Measurements from ENCODE around the gene NT5DC2.

DNA sequence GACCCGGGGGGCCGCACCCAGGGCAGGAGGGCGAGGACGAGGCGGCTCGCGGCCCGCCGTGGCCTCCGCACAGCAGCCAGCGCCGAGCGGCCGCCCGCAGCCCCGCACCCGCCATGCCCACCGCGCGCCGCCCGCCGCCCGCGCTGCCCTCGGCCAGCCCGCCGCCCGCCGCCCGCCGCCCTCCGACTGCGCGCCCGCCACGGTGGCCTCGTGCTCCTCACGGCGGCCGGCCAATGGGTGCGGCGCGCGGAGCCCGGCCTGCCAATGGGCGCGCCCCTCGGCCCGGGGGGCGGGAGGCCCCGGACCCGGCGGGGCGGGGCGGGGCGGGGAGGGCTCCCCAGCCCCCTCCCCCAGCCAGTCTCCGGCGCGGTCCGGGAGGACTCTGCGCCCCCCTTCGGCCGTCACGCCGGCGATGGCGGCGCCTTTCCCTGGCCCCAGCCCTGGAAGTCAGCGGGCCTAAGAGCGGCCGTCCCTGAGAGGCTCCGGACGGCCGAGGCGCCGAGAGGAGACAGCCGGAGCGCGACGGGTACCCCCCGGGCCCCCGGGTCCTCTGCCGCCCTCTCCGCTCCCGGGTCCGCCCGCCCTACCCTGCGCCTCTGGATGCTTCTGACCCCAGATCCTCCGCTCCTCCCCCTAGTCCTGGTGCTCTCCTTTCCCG lies at the start of gene NT5DC2:
- TF ChIP-seq, protein P1, sequence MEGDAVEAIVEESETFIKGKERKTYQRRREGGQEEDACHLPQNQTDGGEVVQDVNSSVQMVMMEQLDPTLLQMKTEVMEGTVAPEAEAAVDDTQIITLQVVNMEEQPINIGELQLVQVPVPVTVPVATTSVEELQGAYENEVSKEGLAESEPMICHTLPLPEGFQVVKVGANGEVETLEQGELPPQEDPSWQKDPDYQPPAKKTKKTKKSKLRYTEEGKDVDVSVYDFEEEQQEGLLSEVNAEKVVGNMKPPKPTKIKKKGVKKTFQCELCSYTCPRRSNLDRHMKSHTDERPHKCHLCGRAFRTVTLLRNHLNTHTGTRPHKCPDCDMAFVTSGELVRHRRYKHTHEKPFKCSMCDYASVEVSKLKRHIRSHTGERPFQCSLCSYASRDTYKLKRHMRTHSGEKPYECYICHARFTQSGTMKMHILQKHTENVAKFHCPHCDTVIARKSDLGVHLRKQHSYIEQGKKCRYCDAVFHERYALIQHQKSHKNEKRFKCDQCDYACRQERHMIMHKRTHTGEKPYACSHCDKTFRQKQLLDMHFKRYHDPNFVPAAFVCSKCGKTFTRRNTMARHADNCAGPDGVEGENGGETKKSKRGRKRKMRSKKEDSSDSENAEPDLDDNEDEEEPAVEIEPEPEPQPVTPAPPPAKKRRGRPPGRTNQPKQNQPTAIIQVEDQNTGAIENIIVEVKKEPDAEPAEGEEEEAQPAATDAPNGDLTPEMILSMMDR (IDR thresholded peaks at IDR 0.05; ENCODE audit: low read depth, low read length), result no peak
- TF ChIP-seq, protein P2, sequence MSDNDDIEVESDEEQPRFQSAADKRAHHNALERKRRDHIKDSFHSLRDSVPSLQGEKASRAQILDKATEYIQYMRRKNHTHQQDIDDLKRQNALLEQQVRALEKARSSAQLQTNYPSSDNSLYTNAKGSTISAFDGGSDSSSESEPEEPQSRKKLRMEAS (IDR thresholded peaks at IDR 0.05; ENCODE audit: low read depth, low read length), result no peak
- no peak for TF ChIP-seq MYC (IDR thresholded peaks at IDR 0.05; ENCODE audit: low read depth, low read length)
